DOHH2 (cell line): ENCODE results near the gene MOV10.

Experiments used
- CTCF ChIP-seq: fragments of 200-600 bp; sonication (generic); IDR thresholded peaks from one replicate; pipeline ENCODE4 v1.5.1; 2014; ENCODE audit warnings: antibody characterized with exemption, mild to moderate bottlenecking, low read depth, low read length; ENCODE audit not compliant: poor library complexity, severe bottlenecking
- EZH2phosphoT487 ChIP-seq: fragments of 200-600 bp; sonication (generic); IDR thresholded peaks from 2 replicates; pipeline ENCODE4 v1.6.1; 2017; ENCODE audit warnings: borderline replicate concordance, mild to moderate bottlenecking, antibody characterized with exemption, low read length, moderate library complexity, mixed read lengths

GRCh38 chr1:112708489-112708888, 34.0 kb downstream of the MOV10 start:
- TF ChIP-seq CTCF (no peak), EZH2phosphoT487 (no peak)
